HFFc6 (cell line): ENCODE data around the gene NRTN. TPM values are rescaled to one million over a fixed set of nuclear protein-coding genes. Genes with fewer than 3 reads are reported as not detected.

Source experiments
- DNase-seq: peaks from one replicate; pipeline ENCODE4 v3.0.0-alpha.2; 2018
- H3K27ac Mint-ChIP-seq: 2 replicates; pipeline ENCODE4 v1.8.0; 2020; ENCODE audit warnings: mild to moderate bottlenecking, mixed read lengths
- H3K27me3 Mint-ChIP-seq: 2 replicates; pipeline ENCODE4 v1.8.0; 2021; ENCODE audit warnings: mild to moderate bottlenecking, moderate library complexity, mixed read lengths; ENCODE audit not compliant: insufficient read depth
- H3K36me3 Mint-ChIP-seq: 2 replicates; pipeline ENCODE4 v1.8.0; 2021; ENCODE audit warnings: low read depth, mixed read lengths
- H3K4me1 Mint-ChIP-seq: 2 replicates; pipeline ENCODE4 v1.8.0; 2020; ENCODE audit warnings: low read depth, mixed read lengths
- H3K4me3 Mint-ChIP-seq: 2 replicates; pipeline ENCODE4 v1.8.0; 2020; ENCODE audit warnings: mild to moderate bottlenecking, moderate library complexity, mixed read lengths
- H3K9me3 Mint-ChIP-seq: 2 replicates; pipeline ENCODE4 v1.8.0; 2020; ENCODE audit warnings: mild to moderate bottlenecking, mixed read lengths
- total RNA-seq, 6 experiments: library from RNA; stranded (reverse); fragmentation: NEBNext Ultra II Directional; extraction: Animal tissue kit (Norgen Biotek cat#: 25700); gene quantifications; 2 replicates in 1 of 6; 3 replicates in 5 of 6; pipeline ENCODE4 v1.2.3, GENCODE V29; 2021
- TF ChIP-seq, protein P1 (sequence below): fragments of 200-600 bp; sonication (generic); IDR thresholded peaks from 2 replicates; pipeline ENCODE4 v1.5.0; 2021; ENCODE audit warnings: antibody characterized with exemption, mild to moderate bottlenecking

NRTN gene
- total RNA-seq, 6 experiments from 2014 or later = not detected

DNA sequence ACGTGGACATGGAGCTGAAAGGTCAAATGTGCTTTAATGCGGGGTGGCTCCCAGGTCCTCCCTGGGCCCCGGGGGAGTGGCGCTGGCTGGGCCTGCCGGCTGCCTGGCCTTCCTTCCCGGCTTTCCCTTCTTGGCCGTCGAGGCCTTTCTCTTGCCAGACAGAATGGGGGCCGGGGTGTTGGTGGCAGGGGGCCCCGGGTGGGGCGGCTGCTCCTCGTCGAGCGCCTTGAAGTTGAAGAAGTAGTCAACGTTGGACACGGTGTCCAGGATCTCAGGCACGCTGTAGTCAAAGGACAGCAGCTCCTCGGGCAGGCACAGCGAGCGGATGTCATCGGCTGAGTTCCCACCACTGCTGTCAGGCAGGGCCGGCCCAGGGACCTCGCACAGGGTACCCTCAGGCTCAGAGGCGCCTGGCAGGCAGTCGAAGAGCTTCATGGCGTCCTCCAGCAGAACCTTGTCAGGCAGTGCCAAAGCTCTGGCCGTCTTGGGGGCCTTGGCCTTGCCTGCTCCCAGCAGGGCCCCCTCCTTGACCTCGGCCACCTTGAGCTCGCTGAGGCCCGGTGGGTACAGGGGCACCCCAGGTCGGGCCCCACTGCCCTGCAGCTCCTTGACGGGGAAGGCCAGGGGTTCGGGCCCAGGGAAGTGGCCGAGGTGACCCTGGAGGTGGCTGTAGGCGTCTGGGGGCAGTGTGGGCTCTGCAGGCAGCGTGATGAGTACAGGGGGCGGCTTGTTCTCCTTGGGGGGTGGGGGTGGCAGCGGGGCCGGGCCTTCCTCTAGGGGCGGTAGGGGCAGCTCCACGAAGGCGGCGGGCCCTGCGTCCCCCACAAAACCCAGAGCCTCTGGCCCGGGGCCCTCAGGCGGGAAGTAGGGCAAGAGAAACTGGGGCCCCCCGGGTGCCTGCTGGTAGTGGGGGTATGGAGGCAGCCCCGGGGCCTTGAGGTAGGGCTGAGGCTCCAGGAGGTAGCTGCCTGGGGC, 21.6 kb upstream of the NRTN start:
- TF ChIP-seq, protein P1, sequence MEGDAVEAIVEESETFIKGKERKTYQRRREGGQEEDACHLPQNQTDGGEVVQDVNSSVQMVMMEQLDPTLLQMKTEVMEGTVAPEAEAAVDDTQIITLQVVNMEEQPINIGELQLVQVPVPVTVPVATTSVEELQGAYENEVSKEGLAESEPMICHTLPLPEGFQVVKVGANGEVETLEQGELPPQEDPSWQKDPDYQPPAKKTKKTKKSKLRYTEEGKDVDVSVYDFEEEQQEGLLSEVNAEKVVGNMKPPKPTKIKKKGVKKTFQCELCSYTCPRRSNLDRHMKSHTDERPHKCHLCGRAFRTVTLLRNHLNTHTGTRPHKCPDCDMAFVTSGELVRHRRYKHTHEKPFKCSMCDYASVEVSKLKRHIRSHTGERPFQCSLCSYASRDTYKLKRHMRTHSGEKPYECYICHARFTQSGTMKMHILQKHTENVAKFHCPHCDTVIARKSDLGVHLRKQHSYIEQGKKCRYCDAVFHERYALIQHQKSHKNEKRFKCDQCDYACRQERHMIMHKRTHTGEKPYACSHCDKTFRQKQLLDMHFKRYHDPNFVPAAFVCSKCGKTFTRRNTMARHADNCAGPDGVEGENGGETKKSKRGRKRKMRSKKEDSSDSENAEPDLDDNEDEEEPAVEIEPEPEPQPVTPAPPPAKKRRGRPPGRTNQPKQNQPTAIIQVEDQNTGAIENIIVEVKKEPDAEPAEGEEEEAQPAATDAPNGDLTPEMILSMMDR = no peak
- Mint-ChIP-seq H3K27me3 (no peaks in the 10 kb centered on the region; the same call in none of the 2 replicates), H3K27ac (no peak overlapping the region), H3K4me3 (no peak overlapping the region), H3K9me3 (no peaks in the 10 kb centered on the region), H3K4me1 (no peaks in the 10 kb centered on the region), H3K36me3 (peaks cover 11% of the 10 kb centered on the region)
- DNase-seq = no peak

DNA sequence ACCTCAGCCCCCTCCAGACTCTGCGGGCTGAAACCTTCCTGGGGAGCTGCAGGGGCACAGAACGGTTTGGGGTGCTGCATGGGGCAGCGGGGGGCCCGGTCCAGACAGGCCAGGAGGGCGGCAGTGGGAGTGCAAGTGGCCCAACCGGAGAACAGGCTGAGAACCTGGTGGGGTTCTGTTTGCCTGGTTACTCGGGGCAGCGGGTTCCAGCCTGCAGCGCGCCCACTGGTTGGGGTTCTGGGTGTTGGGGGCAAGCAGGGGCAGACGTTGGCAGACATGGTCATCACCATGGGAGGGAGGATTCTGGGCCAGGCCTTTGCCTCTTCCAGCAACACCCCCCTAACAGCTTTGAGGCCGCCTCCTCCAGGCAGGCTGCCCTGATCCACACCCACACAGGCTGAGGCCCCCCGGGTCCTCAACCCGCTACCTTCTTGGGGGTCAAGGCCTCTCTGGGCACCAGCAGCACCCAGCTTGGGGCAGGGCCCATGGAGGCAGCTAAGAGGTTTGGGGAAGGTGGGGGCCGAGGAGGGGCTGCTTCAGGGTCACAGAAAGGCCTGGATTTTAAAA, 20.2 kb upstream of the NRTN start, which contains the start of gene PRR22:
Gene PRR22, minus strand, starts transcription at position 166 of the 567 bp plus-strand sequence. Its CDS starts 86 bp downstream, at position 80.
- H3K9me3 Mint-ChIP-seq = no peaks in the 10 kb centered on the region
- no peak within 1 kb of the TSS for H3K4me3 Mint-ChIP-seq
- H3K36me3 Mint-ChIP-seq = peaks cover 16% of the 10 kb centered on the region
- TF ChIP-seq, protein P1 = no peak
- DNase-seq = no peak
- no peak within 1 kb of the TSS for H3K27ac Mint-ChIP-seq
- no peaks in the 10 kb centered on the region for H3K4me1 Mint-ChIP-seq
- peaks cover 2% of the 10 kb centered on the region for H3K27me3 Mint-ChIP-seq

DNA sequence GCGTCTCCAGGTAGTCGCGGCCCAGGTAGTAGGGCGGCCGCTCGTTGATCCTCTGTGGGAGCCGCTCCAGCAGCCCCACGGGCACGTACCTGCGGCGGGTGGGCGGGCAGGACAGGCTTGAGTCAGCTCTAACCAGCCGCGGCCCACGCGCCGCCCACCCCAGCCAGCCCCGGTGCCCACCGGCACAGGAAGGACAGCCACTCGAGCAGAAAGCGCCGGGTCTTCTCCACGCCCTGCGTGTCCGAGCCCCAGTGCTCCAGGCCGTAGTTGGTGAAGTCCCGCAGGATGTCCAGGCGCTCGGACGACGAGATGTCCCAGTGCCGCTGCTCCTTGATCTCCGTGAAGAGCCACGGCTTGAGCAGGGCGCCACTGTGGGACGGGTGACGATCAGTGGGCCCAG, 19.4 kb upstream of the NRTN start:
- no peaks in the 10 kb centered on the region for H3K9me3 Mint-ChIP-seq
- no peak for DNase-seq
- H3K4me3 Mint-ChIP-seq = no peak overlapping the region
- H3K36me3 Mint-ChIP-seq = peaks cover 21% of the 10 kb centered on the region
- TF ChIP-seq, protein P1 = no peak
- peaks cover 2% of the 10 kb centered on the region for H3K27me3 Mint-ChIP-seq
- H3K4me1 Mint-ChIP-seq = peaks cover 5% of the 10 kb centered on the region
- H3K27ac Mint-ChIP-seq = no peak overlapping the region

DNA sequence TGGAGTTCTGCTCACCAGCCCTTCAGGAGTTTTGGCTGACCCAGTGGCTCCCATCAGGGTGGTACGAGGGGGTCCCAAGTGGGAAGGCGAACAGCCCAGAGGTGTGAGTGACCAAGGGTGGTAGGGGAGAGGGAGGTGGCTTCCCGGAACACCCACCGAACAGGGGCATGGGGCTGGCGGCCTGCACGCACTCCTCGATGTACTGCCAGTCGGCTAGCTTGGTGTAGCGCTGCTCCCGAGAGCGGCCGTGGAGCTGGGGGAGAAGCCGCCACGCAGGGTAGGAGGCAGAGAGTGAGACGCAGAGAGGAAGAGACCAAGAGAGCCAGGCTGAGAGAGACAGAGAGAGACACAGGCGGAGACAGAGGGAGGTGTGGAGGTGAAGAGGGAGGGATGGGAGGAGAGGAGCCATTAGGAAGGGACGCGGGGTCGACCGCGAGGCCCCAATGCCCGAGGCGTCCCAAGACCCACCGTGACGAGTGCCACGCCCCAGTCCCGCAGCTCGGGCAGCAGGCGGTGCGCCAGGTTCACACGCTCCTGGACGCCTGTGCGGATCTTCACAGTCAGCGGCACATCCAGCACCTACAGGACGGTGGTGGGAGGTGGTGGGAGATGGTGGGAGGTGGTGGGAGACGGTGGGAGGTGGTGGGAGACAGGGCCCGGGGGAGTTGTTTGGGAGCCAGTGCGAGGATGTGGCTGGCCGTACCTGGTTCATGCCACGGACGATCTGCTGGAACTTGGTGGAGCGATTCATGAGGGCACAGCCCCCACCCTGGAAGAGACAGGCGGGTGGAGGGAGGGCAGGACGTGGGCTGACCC, 18.1 kb upstream of the NRTN start:
- Mint-ChIP-seq H3K4me3 (no peak overlapping the region), H3K4me1 (peaks cover 15% of the 10 kb centered on the region), H3K36me3 (peaks cover 30% of the 10 kb centered on the region), H3K27ac (no peak overlapping the region), H3K27me3 (peaks cover 5% of the 10 kb centered on the region), H3K9me3 (peaks cover 4% of the 10 kb centered on the region; the same call in 1 of the 2 replicates)
- no peak for DNase-seq
- TF ChIP-seq, protein P1 = no peak
